HCT116 (cell line): ENCODE measurements around the gene DAAM1. TPM values are rescaled to one million over a fixed set of nuclear protein-coding genes. Genes with fewer than 3 reads are reported as not detected.

Source experiments
- ATAC-seq: fragments of 200-7000 bp; cut with Tn5 transposase; 2 replicates; pipeline ENCODE4 v1.9.1; 2020; ENCODE audit warnings: mild to moderate bottlenecking, moderate library complexity
- BruUV-seq: library from RNA; stranded (reverse); fragments of 400-500 nt; replicated peaks from 2 replicates; lab custom pipeline; 2021; lab: Mats Ljungman, UMichigan
- CTCF ChIA-PET: fragments of 300-600 bp; sonication (Branson Sonifier 250); formaldehyde crosslinking; loops from one replicate; lab custom pipeline; 2021; ENCODE audit warnings: antibody characterized with exemption; lab: Charles Lee
- POLR2A ChIA-PET: fragments of 300-600, 350-600 bp; sonication (Branson Sonifier 250); formaldehyde crosslinking; loops from one replicate; lab custom pipeline; 2021; ENCODE audit warnings: antibody characterized with exemption; lab: Charles Lee
- RAD21 ChIA-PET, 2 experiments: fragments of 300-600 bp; sonication (Branson Sonifier 250); formaldehyde crosslinking; loops; one replicate each; lab custom pipeline; 2023; ENCODE audit warnings: low total read pairs in 2 of 2; ENCODE audit not compliant: uncharacterized antibody in 2 of 2, unreplicated experiment in 2 of 2, low non-redundant PET in 1 of 2; lab: Charles Lee
- DNase-seq: peaks from one replicate; pipeline ENCODE4 v3.0.0-alpha.2; 2010; ENCODE audit warnings: low read depth, low spot score
- H2AFZ ChIP-seq: fragments of 200-600 bp; shearing (Covaris generic), sonication (generic); 2 replicates; pipeline ENCODE4 v1.6.1; 2017; ENCODE audit warnings: low read depth, mixed run types, mixed read lengths, antibody characterized with exemption, low read length; ENCODE audit not compliant: poor library complexity, severe bottlenecking
- H3K27ac ChIP-seq: 2 replicates; pipeline ENCODE4 v1.5.1; 2012; ENCODE audit warnings: low read depth, low read length
- H3K27me3 ChIP-seq: fragments of 200-600 bp; sonication (generic); 2 replicates; pipeline ENCODE4 v1.6.1; 2016; ENCODE audit warnings: mixed run types, low read length, mixed read lengths; ENCODE audit not compliant: insufficient read depth
- H3K36me3 ChIP-seq, 2 experiments: fragments of 200-500 bp in 1 of 2; fragments of 200-600 bp in 1 of 2; sonication (Bioruptor generic) in 1 of 2; sonication (generic) in 1 of 2; 2 replicates each; pipeline versions ENCODE4 v1.5.1 to v1.6.1; 2014 to 2016; ENCODE audit warnings: low read length in 2 of 2, inconsistent platforms in 1 of 2, mixed read lengths in 1 of 2, mixed run types in 1 of 2; ENCODE audit not compliant: insufficient read depth in 2 of 2, control insufficient read depth in 1 of 2
- H3K4me1 ChIP-seq, 2 experiments: fragments of 200-600 bp in 1 of 2; sonication (generic) in 1 of 2; 2 replicates each; pipeline versions ENCODE4 v1.5.1 to v1.6.1; 2012 to 2017; ENCODE audit warnings: low read length in 2 of 2, inconsistent platforms in 1 of 2, mild to moderate bottlenecking in 1 of 2, mixed read lengths in 1 of 2, mixed run types in 1 of 2, moderate library complexity in 1 of 2; ENCODE audit not compliant: insufficient read depth in 2 of 2, control insufficient read depth in 1 of 2
- H3K4me2 ChIP-seq: fragments of 200-600 bp; sonication (generic); 2 replicates; pipeline ENCODE4 v1.6.1; 2017; ENCODE audit warnings: mixed run types, low read length, mixed read lengths
- H3K4me3 ChIP-seq, 2 experiments: fragments of 200-600 bp in 1 of 2; sonication (generic) in 1 of 2; replicated peaks in 1 of 2; 2 replicates each; pipeline ENCODE4 v1.5.1; 2011 to 2016; ENCODE audit warnings: low read length in 2 of 2, control low read depth in 1 of 2, low read depth in 1 of 2, mild to moderate bottlenecking in 1 of 2, mixed read lengths in 1 of 2, mixed run types in 1 of 2
- H3K79me2 ChIP-seq: fragments of 200-600 bp; sonication (generic); 2 replicates; pipeline ENCODE4 v1.6.1; 2017; ENCODE audit warnings: mild to moderate bottlenecking, mixed run types, low read length, moderate library complexity, mixed read lengths; ENCODE audit not compliant: insufficient read depth
- H3K9ac ChIP-seq: fragments of 200-600 bp; sonication (generic); 2 replicates; pipeline ENCODE4 v1.6.1; 2016; ENCODE audit warnings: low read length, mixed read lengths
- H3K9me2 ChIP-seq: fragments of 200-600 bp; sonication (generic), shearing (Covaris generic); 2 replicates; pipeline ENCODE4 v1.6.1; 2017; ENCODE audit warnings: mixed run types, mild to moderate bottlenecking, moderate library complexity; ENCODE audit not compliant: insufficient read depth
- H3K9me3 ChIP-seq, 2 experiments: fragments of 200-500 bp in 1 of 2; fragments of 200-600 bp in 1 of 2; sonication (Bioruptor generic) in 1 of 2; sonication (generic) in 1 of 2; 2 replicates each; pipeline ENCODE4 v1.6.1; 2014 to 2017; ENCODE audit warnings: low read length in 2 of 2, mixed read lengths in 2 of 2, inconsistent platforms in 1 of 2, low read depth in 1 of 2, mild to moderate bottlenecking in 1 of 2, mixed run types in 1 of 2, moderate library complexity in 1 of 2; ENCODE audit not compliant: control insufficient read depth in 1 of 2, insufficient read depth in 1 of 2
- H4K20me1 ChIP-seq: fragments of 200-600 bp; sonication (generic), shearing (Covaris generic); 2 replicates; pipeline ENCODE4 v1.6.1; 2017; ENCODE audit warnings: mixed run types, mild to moderate bottlenecking, moderate library complexity; ENCODE audit not compliant: insufficient read depth
- CEBPB ChIP-seq: IDR thresholded peaks from 2 replicates; pipeline ENCODE4 v1.6.1; 2012; ENCODE audit warnings: low read depth
- JUND ChIP-seq: IDR thresholded peaks from 2 replicates; pipeline ENCODE4 v1.6.1; 2012
- RAD21 ChIP-seq: IDR thresholded peaks from 2 replicates; pipeline ENCODE4 v1.6.1; 2012; ENCODE audit warnings: low read depth, mild to moderate bottlenecking
- SIN3A ChIP-seq: IDR thresholded peaks from 2 replicates; pipeline ENCODE4 v1.6.1; 2012; ENCODE audit warnings: low read depth
- SP1 ChIP-seq: IDR thresholded peaks from 2 replicates; pipeline ENCODE4 v1.6.1; 2012; ENCODE audit warnings: low read depth
- TCF7L2 ChIP-seq: IDR thresholded peaks from 2 replicates; pipeline ENCODE4 v1.7.0; 2011; ENCODE audit warnings: borderline replicate concordance, inconsistent platforms; ENCODE audit not compliant: insufficient read depth, insufficient read length; ENCODE audit errors: extremely low read depth
- YY1 ChIP-seq: IDR thresholded peaks from 2 replicates; pipeline ENCODE4 v1.6.1; 2011; ENCODE audit warnings: low read length, low read depth, moderate library complexity, mild to moderate bottlenecking; ENCODE audit not compliant: insufficient replicate concordance; ENCODE audit errors: extremely low read depth
- ZFX ChIP-seq: fragments of 450-650 bp; IDR thresholded peaks from 2 replicates; pipeline ENCODE4 v1.6.1; 2017
- ZNF274 ChIP-seq: fragments of 200-500 bp; sonication (Bioruptor generic); IDR thresholded peaks from 2 replicates; pipeline ENCODE4 v1.6.1; 2014; ENCODE audit warnings: mild to moderate bottlenecking, low read depth, low read length, inconsistent platforms
- intact Hi-C: fragments of 100-400 bp; cut with micrococcal nuclease; formaldehyde crosslinking; loops from 2 replicates; pipeline ENCODE4 v1.10.0; 2022
- total RNA-seq: library from RNA; stranded (reverse); gene quantifications from one replicate; pipeline ENCODE4 v1.2.1, GENCODE V29; 2021; ENCODE audit not compliant: unreplicated experiment
- TF ChIP-seq, protein P1 (sequence below), 3 experiments: fragments of 200-600 bp in 1 of 3; sonication (generic) in 1 of 3; IDR thresholded peaks in 2 of 3; conservative IDR thresholded peaks in 1 of 3; 2 replicates each; pipeline ENCODE4 v1.5.1; 2012 to 2017; ENCODE audit warnings: low read depth in 2 of 3, low read length in 2 of 3, antibody characterized with exemption in 1 of 3, borderline replicate concordance in 1 of 3, control low read depth in 1 of 3, mild to moderate bottlenecking in 1 of 3, mixed read lengths in 1 of 3, mixed run types in 1 of 3, moderate library complexity in 1 of 3; ENCODE audit not compliant: insufficient read depth in 1 of 3
- TF ChIP-seq, protein P2 (sequence below): IDR thresholded peaks from 2 replicates; pipeline ENCODE4 v1.6.1; 2012
- TF ChIP-seq, protein P3 (sequence below): IDR thresholded peaks from 2 replicates; pipeline ENCODE4 v1.6.1; 2012

DAAM1 gene
- total RNA-seq, 1 experiment from 2014 or later: 10.7 TPM

DNA sequence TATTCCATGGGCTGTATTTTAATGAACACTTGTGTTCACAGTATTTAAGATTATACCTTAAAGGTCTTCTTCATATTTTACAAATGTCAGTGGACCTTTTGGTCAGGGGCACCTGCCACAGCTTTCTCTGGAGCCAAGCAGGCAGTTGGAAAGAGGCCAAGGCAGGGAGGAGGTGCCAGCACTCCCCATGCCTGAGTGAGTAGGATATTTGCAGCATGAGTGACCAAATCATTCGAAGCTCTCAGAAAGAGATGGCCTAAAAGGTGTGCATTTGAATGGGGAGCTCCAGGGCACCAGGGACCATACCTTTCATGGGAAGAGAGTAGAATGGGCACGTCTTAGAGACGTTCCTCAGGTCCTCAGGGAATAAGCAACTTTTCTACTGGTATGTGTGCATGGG lies 155.1 kb downstream of the DAAM1 start:
- Histone ChIP-seq H3K9ac (no peak overlapping the region), H3K4me3 (no peak overlapping the region), H3K79me2 (no peaks in the 10 kb centered on the region), H3K9me2 (no peaks in the 10 kb centered on the region), H3K27me3 (no peaks in the 10 kb centered on the region), H3K4me1 (peaks cover 25 to 30% of the 10 kb centered on the region in 2 experiments), H3K9me3 (no peaks in the 10 kb centered on the region), H3K4me2 (no peak overlapping the region), H4K20me1 (no peaks in the 10 kb centered on the region), H3K36me3 (no peaks in the 10 kb centered on the region), H3K27ac (no peak overlapping the region), H2AFZ (no peak overlapping the region)
- TF ChIP-seq ZNF274: no peak
- TF ChIP-seq, protein P1, sequence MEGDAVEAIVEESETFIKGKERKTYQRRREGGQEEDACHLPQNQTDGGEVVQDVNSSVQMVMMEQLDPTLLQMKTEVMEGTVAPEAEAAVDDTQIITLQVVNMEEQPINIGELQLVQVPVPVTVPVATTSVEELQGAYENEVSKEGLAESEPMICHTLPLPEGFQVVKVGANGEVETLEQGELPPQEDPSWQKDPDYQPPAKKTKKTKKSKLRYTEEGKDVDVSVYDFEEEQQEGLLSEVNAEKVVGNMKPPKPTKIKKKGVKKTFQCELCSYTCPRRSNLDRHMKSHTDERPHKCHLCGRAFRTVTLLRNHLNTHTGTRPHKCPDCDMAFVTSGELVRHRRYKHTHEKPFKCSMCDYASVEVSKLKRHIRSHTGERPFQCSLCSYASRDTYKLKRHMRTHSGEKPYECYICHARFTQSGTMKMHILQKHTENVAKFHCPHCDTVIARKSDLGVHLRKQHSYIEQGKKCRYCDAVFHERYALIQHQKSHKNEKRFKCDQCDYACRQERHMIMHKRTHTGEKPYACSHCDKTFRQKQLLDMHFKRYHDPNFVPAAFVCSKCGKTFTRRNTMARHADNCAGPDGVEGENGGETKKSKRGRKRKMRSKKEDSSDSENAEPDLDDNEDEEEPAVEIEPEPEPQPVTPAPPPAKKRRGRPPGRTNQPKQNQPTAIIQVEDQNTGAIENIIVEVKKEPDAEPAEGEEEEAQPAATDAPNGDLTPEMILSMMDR (IDR thresholded peaks at IDR 0.05 in 2 of 3, conservative IDR thresholded peaks at IDR 0.05 in 1 of 3; ENCODE audit: borderline replicate concordance in 1 of 3, insufficient read depth in 1 of 3, low read depth in 2 of 3, low read length in 2 of 3): no peak
- no peak for TF ChIP-seq YY1
- TF ChIP-seq TCF7L2: no peak
- ChIA-PET CTCF (no interaction called here), RAD21 (no interaction called here), POLR2A (no interaction called here)
- ATAC-seq: no peak
- BruUV-seq: no TSS peak
- intact Hi-C loops: no loop called here
- no peak for DNase-seq

DNA sequence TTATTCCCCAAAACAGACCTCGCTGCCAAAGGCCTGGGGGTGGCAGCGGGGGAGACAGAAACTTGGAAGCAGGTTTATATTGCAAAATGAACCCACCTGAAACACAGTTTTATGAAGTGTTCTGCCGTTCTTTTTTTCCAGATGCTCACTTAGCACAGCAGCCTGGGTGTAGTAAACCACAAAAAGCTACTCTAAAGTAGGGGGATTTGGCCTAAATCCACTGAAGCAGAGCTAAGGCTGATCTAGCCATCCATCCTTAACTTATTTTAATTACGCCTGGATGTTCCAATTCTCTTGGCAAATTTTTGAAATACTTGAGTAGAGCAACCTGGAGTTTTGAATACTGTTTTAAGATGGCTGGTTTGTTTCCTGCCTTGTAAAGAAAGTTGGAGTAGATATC lies 155.5 kb downstream of the DAAM1 start:
- Histone ChIP-seq H3K9ac (no peak overlapping the region), H3K9me3 (no peaks in the 10 kb centered on the region), H3K36me3 (no peaks in the 10 kb centered on the region), H3K4me1 (peaks cover 25 to 30% of the 10 kb centered on the region in 2 experiments), H3K27me3 (no peaks in the 10 kb centered on the region), H4K20me1 (no peaks in the 10 kb centered on the region), H3K4me3 (no peak overlapping the region), H3K9me2 (no peaks in the 10 kb centered on the region), H3K27ac (no peak overlapping the region), H3K79me2 (no peaks in the 10 kb centered on the region), H2AFZ (no peak overlapping the region), H3K4me2 (no peak overlapping the region)
- TF ChIP-seq, protein P2, sequence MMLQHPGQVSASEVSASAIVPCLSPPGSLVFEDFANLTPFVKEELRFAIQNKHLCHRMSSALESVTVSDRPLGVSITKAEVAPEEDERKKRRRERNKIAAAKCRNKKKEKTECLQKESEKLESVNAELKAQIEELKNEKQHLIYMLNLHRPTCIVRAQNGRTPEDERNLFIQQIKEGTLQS: no peak
- TF ChIP-seq SIN3A: no peak
- TF ChIP-seq CEBPB: no peak
- TF ChIP-seq SP1: no peak
- TF ChIP-seq JUND: no peak
- TF ChIP-seq YY1: no peak
- no peak for TF ChIP-seq RAD21
- TF ChIP-seq, protein P3, sequence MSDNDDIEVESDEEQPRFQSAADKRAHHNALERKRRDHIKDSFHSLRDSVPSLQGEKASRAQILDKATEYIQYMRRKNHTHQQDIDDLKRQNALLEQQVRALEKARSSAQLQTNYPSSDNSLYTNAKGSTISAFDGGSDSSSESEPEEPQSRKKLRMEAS: no peak
- no peak for TF ChIP-seq ZFX
- ChIA-PET RAD21 (no interaction called here), CTCF (no interaction called here), POLR2A (no interaction called here)
- ATAC-seq (no peak), DNase-seq (no peak)
- BruUV-seq: no TSS peak
- intact Hi-C loops: no loop called here
